ENCODE results near the gene SLC29A3.

Gene SLC29A3

GRCh38 chr10:71343392-71343773 lies 24.3 kb downstream of the SLC29A3 start:
- no peak overlapping the region for H2AFZ ChIP-seq (ENCODE audit: low read length)
- no peak overlapping the region for H3K4ac ChIP-seq (ENCODE audit: low read length)
- H3K23ac ChIP-seq (ENCODE audit: low read depth, low read length, poor library complexity) = no peak overlapping the region
- H2AK5ac ChIP-seq (ENCODE audit: low read depth, low read length) = no peak overlapping the region
- no peak overlapping the region for H3K27ac ChIP-seq (replicated peaks; ENCODE audit: low read length)
- H2BK120ac ChIP-seq (ENCODE audit: low read depth, low read length) = no peak overlapping the region
- no peak overlapping the region for H3K9ac ChIP-seq (ENCODE audit: low read depth, low read length, poor library complexity)
- H2BK15ac ChIP-seq (ENCODE audit: low read length) = no peak overlapping the region
- H2BK12ac ChIP-seq (ENCODE audit: low read length) = no peak overlapping the region
- H3K4me1 ChIP-seq (ENCODE audit: control insufficient read depth in 2 of 2, insufficient read depth in 1 of 2, low read depth in 1 of 2, low read length in 2 of 2) = peaks cover 4 to 12% of the 10 kb centered on the region in 2 donors
- H3K36me3 ChIP-seq (replicated peaks in 1 of 2; ENCODE audit: control insufficient read depth in 2 of 2, insufficient read depth in 2 of 2, low read length in 2 of 2) = no peaks in the 10 kb centered on the region
- no CpG with 5 or more reads among the region's 5 CpGs for WGBS, 2 donors (ENCODE audit: extremely low coverage in 2 of 2, insufficient read length in 2 of 2, insufficient replicate concordance in 1 of 2)
- H3K4me2 ChIP-seq (ENCODE audit: insufficient read depth, low read length, poor library complexity, severe bottlenecking) = no peak overlapping the region
- H3K18ac ChIP-seq (ENCODE audit: low read length) = no peak overlapping the region
- H3K4me3 ChIP-seq (ENCODE audit: low read length in 2 of 2) = no peak overlapping the region
- H3K14ac ChIP-seq (ENCODE audit: low read length) = no peak overlapping the region
- no peak overlapping the region for H2BK5ac ChIP-seq (ENCODE audit: low read length)
- no peak overlapping the region for H4K91ac ChIP-seq (ENCODE audit: low read depth, low read length, poor library complexity)
- H3K27me3 ChIP-seq (ENCODE audit: control insufficient read depth in 3 of 3, insufficient read depth in 3 of 3, low read depth in 1 of 3, low read length in 3 of 3) = no peaks in the 10 kb centered on the region
- no peaks in the 10 kb centered on the region for H3K79me1 ChIP-seq (ENCODE audit: low read depth, low read length)
- no peak overlapping the region for H4K8ac ChIP-seq (ENCODE audit: low read depth, low read length)
- no peak for DNase-seq (ENCODE audit: low spot score)
- H3K9me3 ChIP-seq (replicated peaks in 1 of 2; ENCODE audit: control insufficient read depth in 2 of 2, insufficient read depth in 1 of 2, low read depth in 1 of 2, low read length in 2 of 2) = no peaks in the 10 kb centered on the region

GRCh38 chr10:71344154-71344925 lies 25.3 kb downstream of the SLC29A3 start:
- no peaks in the 10 kb centered on the region for H3K36me3 ChIP-seq (replicated peaks in 1 of 2; ENCODE audit: control insufficient read depth in 2 of 2, insufficient read depth in 2 of 2, low read length in 2 of 2)
- no peak overlapping the region for H3K9ac ChIP-seq (ENCODE audit: low read depth, low read length, poor library complexity)
- no peak overlapping the region for H3K4me2 ChIP-seq (ENCODE audit: insufficient read depth, low read length, poor library complexity, severe bottlenecking)
- no peaks in the 10 kb centered on the region for H3K27me3 ChIP-seq (ENCODE audit: control insufficient read depth in 3 of 3, insufficient read depth in 3 of 3, low read depth in 1 of 3, low read length in 3 of 3)
- peak overlapping the region; percentile 13 for H2AK5ac ChIP-seq (ENCODE audit: low read depth, low read length)
- no peak overlapping the region for H3K4ac ChIP-seq (ENCODE audit: low read length)
- no peak overlapping the region for H2AFZ ChIP-seq (ENCODE audit: low read length)
- no peak overlapping the region for H2BK12ac ChIP-seq (ENCODE audit: low read length)
- H4K8ac ChIP-seq (ENCODE audit: low read depth, low read length) = no peak overlapping the region
- no peaks in the 10 kb centered on the region for H3K9me3 ChIP-seq (replicated peaks in 1 of 2; ENCODE audit: control insufficient read depth in 2 of 2, insufficient read depth in 1 of 2, low read depth in 1 of 2, low read length in 2 of 2)
- no CpG with 5 or more reads among the region's 9 CpGs for WGBS, 2 donors (ENCODE audit: extremely low coverage in 2 of 2, insufficient read length in 2 of 2, insufficient replicate concordance in 1 of 2)
- H3K79me1 ChIP-seq (ENCODE audit: low read depth, low read length) = no peaks in the 10 kb centered on the region
- H4K91ac ChIP-seq (ENCODE audit: low read depth, low read length, poor library complexity) = no peak overlapping the region
- no peak overlapping the region for H3K4me3 ChIP-seq (ENCODE audit: low read length in 2 of 2)
- H2BK120ac ChIP-seq (ENCODE audit: low read depth, low read length) = no peak overlapping the region
- no peak overlapping the region for H3K18ac ChIP-seq (ENCODE audit: low read length)
- H3K23ac ChIP-seq (ENCODE audit: low read depth, low read length, poor library complexity) = no peak overlapping the region
- no peak for DNase-seq (ENCODE audit: low spot score)
- H3K14ac ChIP-seq (ENCODE audit: low read length) = peak overlapping the region; percentile 5
- no peak overlapping the region for H3K27ac ChIP-seq (replicated peaks; ENCODE audit: low read length)
- H2BK5ac ChIP-seq (ENCODE audit: low read length) = no peak overlapping the region
- peaks cover 4 to 12% of the 10 kb centered on the region in 2 donors for H3K4me1 ChIP-seq (ENCODE audit: control insufficient read depth in 2 of 2, insufficient read depth in 1 of 2, low read depth in 1 of 2, low read length in 2 of 2)
- H2BK15ac ChIP-seq (ENCODE audit: low read length) = no peak overlapping the region

- no peak overlapping the region for H3K18ac ChIP-seq (ENCODE audit: low read length)
- H3K4me1 ChIP-seq (ENCODE audit: control insufficient read depth in 2 of 2, insufficient read depth in 1 of 2, low read depth in 1 of 2, low read length in 2 of 2) = peaks cover 4 to 12% of the 10 kb centered on the region in 2 donors
- no peaks in the 10 kb centered on the region for H3K79me1 ChIP-seq (ENCODE audit: low read depth, low read length)
- no peak overlapping the region for H4K91ac ChIP-seq (ENCODE audit: low read depth, low read length, poor library complexity)
- no CpG with 5 or more reads among the region's 3 CpGs for WGBS, 2 donors (ENCODE audit: extremely low coverage in 2 of 2, insufficient read length in 2 of 2, insufficient replicate concordance in 1 of 2)
- no peak overlapping the region for H2BK120ac ChIP-seq (ENCODE audit: low read depth, low read length)
- H3K4ac ChIP-seq (ENCODE audit: low read length) = no peak overlapping the region
- H3K14ac ChIP-seq (ENCODE audit: low read length) = no peak overlapping the region
- no peaks in the 10 kb centered on the region for H3K9me3 ChIP-seq (replicated peaks in 1 of 2; ENCODE audit: control insufficient read depth in 2 of 2, insufficient read depth in 1 of 2, low read depth in 1 of 2, low read length in 2 of 2)
- no peak overlapping the region for H3K4me2 ChIP-seq (ENCODE audit: insufficient read depth, low read length, poor library complexity, severe bottlenecking)
- H3K27ac ChIP-seq (replicated peaks; ENCODE audit: low read length) = no peak overlapping the region
- H2AK5ac ChIP-seq (ENCODE audit: low read depth, low read length) = no peak overlapping the region
- H2BK15ac ChIP-seq (ENCODE audit: low read length) = no peak overlapping the region
- H3K4me3 ChIP-seq (ENCODE audit: low read length in 2 of 2) = no peak overlapping the region
- no peak overlapping the region for H2BK5ac ChIP-seq (ENCODE audit: low read length)
- no peak for DNase-seq (ENCODE audit: low spot score)
- no peaks in the 10 kb centered on the region for H3K27me3 ChIP-seq (ENCODE audit: control insufficient read depth in 3 of 3, insufficient read depth in 3 of 3, low read depth in 1 of 3, low read length in 3 of 3)
- no peak overlapping the region for H3K23ac ChIP-seq (ENCODE audit: low read depth, low read length, poor library complexity)
- H3K36me3 ChIP-seq (replicated peaks in 1 of 2; ENCODE audit: control insufficient read depth in 2 of 2, insufficient read depth in 2 of 2, low read length in 2 of 2) = no peaks in the 10 kb centered on the region
- peak overlapping the region; percentile 78 for H2AFZ ChIP-seq (ENCODE audit: low read length)
- H4K8ac ChIP-seq (ENCODE audit: low read depth, low read length) = no peak overlapping the region
- H2BK12ac ChIP-seq (ENCODE audit: low read length) = no peak overlapping the region
- no peak overlapping the region for H3K9ac ChIP-seq (ENCODE audit: low read depth, low read length, poor library complexity)
Observed at GRCh38 chr10:71344993-71345480, 26.0 kb downstream of the SLC29A3 start.

GRCh38 chr10:71345694-71346093 lies 26.6 kb downstream of the SLC29A3 start:
- Histone ChIP-seq H2BK15ac (ENCODE audit: low read length) (no peak overlapping the region), H3K36me3 (replicated peaks in 1 of 2; ENCODE audit: control insufficient read depth in 2 of 2, insufficient read depth in 2 of 2, low read length in 2 of 2) (no peaks in the 10 kb centered on the region), H2BK12ac (ENCODE audit: low read length) (no peak overlapping the region), H3K23ac (ENCODE audit: low read depth, low read length, poor library complexity) (no peak overlapping the region), H4K8ac (ENCODE audit: low read depth, low read length) (no peak overlapping the region), H2AFZ (ENCODE audit: low read length) (peak overlapping the region; percentile 78), H3K27me3 (ENCODE audit: control insufficient read depth in 3 of 3, insufficient read depth in 3 of 3, low read depth in 1 of 3, low read length in 3 of 3) (no peaks in the 10 kb centered on the region), H3K79me1 (ENCODE audit: low read depth, low read length) (no peaks in the 10 kb centered on the region), H4K91ac (ENCODE audit: low read depth, low read length, poor library complexity) (no peak overlapping the region), H3K9me3 (replicated peaks in 1 of 2; ENCODE audit: control insufficient read depth in 2 of 2, insufficient read depth in 1 of 2, low read depth in 1 of 2, low read length in 2 of 2) (no peaks in the 10 kb centered on the region), H2BK120ac (ENCODE audit: low read depth, low read length) (no peak overlapping the region), H2AK5ac (ENCODE audit: low read depth, low read length) (no peak overlapping the region), H3K9ac (ENCODE audit: low read depth, low read length, poor library complexity) (no peak overlapping the region), H3K4me3 (ENCODE audit: low read length in 2 of 2) (no peak overlapping the region), H3K14ac (ENCODE audit: low read length) (no peak overlapping the region), H3K18ac (ENCODE audit: low read length) (peak overlapping the region; percentile 64), H3K27ac (replicated peaks; ENCODE audit: low read length) (no peak overlapping the region), H3K4ac (ENCODE audit: low read length) (no peak overlapping the region), H2BK5ac (ENCODE audit: low read length) (no peak overlapping the region), H3K4me2 (ENCODE audit: insufficient read depth, low read length, poor library complexity, severe bottlenecking) (no peak overlapping the region), H3K4me1 (ENCODE audit: control insufficient read depth in 2 of 2, insufficient read depth in 1 of 2, low read depth in 1 of 2, low read length in 2 of 2) (peaks cover 4 to 12% of the 10 kb centered on the region in 2 donors)
- WGBS, 2 donors (ENCODE audit: extremely low coverage in 2 of 2, insufficient read length in 2 of 2, insufficient replicate concordance in 1 of 2) = no CpG with 5 or more reads among the region's 10 CpGs
- no peak for DNase-seq (ENCODE audit: low spot score)
